GM10248 (cell line): ENCODE data around the gene LRRTM4.
"Not testable (repeated sequence)": the region's sequence is repeated elsewhere in the genome, so short reads cannot be mapped to it uniquely, and the experiment has no call there.

Experiments
- CTCF ChIA-PET: fragments of 300-600 bp; sonication (Branson Sonifier 250); formaldehyde crosslinking; extraction: SDS; loops from one replicate; lab custom pipeline; 2021; ENCODE audit warnings: antibody characterized with exemption; lab: Yijun Ruan, JAX
- POLR2A ChIA-PET: fragments of 350-650 bp; sonication (Branson Sonifier 250); formaldehyde crosslinking; extraction: SDS; loops from one replicate; lab custom pipeline; 2020; ENCODE audit warnings: antibody characterized with exemption; lab: Yijun Ruan, JAX
- DNase-seq: peaks from one replicate; pipeline ENCODE4 v3.0.0; 2012; ENCODE audit errors: extremely low spot score
- TF ChIP-seq, protein P1 (sequence below): IDR thresholded peaks from 2 replicates; pipeline ENCODE4 v1.5.1; 2012; ENCODE audit warnings: mild to moderate bottlenecking, low read depth; ENCODE audit errors: extremely low read depth, missing control alignments, control extremely low read depth

The LRRTM4 gene

DNA sequence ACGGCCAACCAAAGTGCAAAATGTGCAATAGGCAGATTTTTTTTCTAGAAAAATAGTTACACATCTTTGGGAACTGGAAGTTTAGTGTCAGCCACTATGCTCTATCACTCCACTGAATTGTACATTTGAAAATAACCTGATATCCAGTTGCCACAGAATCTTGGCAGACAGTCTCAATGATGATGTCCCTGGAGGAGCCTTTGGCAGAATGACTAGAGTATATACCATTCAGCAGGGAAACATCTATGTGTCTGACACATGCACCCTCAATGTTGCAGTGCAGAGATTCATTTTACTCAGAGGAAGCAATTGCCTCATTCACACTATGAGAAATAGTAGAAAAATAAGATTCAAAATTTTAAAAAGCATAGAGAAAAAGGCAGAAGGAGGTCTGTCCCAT is 475.8 kb downstream of the LRRTM4 start:
- ChIA-PET CTCF (no interaction called here), POLR2A (no interaction called here)
- TF ChIP-seq, protein P1, sequence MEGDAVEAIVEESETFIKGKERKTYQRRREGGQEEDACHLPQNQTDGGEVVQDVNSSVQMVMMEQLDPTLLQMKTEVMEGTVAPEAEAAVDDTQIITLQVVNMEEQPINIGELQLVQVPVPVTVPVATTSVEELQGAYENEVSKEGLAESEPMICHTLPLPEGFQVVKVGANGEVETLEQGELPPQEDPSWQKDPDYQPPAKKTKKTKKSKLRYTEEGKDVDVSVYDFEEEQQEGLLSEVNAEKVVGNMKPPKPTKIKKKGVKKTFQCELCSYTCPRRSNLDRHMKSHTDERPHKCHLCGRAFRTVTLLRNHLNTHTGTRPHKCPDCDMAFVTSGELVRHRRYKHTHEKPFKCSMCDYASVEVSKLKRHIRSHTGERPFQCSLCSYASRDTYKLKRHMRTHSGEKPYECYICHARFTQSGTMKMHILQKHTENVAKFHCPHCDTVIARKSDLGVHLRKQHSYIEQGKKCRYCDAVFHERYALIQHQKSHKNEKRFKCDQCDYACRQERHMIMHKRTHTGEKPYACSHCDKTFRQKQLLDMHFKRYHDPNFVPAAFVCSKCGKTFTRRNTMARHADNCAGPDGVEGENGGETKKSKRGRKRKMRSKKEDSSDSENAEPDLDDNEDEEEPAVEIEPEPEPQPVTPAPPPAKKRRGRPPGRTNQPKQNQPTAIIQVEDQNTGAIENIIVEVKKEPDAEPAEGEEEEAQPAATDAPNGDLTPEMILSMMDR, result no peak
- DNase-seq, result no peak

DNA sequence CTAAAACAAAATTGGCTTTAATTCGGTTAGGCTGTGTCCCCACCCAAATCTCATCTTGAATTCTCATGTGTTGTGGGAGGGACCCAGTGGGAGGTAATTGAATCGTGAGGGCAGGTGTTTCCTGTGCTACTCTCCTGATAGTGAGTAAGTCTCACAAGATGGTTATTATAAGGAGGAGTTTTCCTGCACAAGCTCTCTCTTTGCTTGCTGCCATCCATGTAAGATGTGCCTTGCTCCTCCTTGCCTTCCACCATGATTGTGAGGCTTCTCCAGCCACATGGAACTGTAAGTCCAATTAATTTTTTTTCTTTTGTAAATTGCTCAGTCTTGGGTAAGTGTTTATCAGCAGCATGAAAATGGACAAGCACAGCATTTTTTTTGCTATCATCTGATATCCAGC is 476.7 kb downstream of the LRRTM4 start:
- DNase-seq, POLR2A ChIA-PET, CTCF ChIA-PET: not testable (repeated sequence)

DNA sequence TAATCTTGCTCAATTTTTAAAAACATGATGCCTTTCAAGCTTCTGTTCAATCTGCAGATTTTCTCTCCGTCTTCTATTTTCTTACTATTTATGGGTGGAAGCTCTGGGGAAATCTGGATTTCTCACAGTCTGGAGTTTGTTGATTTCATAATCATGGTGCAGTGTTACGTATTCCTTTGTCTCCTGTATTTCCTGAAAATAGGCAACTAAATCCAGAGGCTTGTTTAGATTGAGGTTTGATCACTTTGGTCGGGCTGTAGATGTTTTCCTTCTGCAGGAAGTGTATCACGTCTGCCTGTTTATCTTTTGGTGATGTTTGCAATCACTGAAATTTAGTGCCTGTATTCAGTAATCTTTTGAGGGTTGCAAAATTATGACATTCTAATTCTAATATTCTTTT is 487.7 kb downstream of the LRRTM4 start:
- ChIA-PET CTCF (no interaction called here), POLR2A (no interaction called here)
- DNase-seq, result no peak
- TF ChIP-seq, protein P1, result no peak

DNA sequence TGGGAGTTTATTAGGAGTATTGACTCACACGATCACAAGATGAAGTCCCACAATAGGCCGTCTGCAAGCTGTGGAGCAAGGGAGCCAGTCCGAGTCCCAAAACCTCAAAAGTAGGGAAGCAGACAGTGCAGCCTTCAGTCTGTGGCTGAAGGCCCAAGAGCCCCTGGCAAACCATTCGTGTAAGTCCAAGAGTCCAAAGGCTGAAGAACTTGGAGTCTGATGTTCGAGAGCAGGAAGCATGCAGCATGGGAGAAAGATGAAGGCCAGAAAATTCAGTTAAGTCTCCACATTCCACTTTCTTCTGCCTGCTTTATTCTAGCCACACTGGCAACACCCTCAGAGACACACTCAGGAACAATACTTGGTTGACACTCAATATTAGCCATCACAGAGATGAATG is 492.9 kb downstream of the LRRTM4 start:
- DNase-seq, CTCF ChIA-PET, POLR2A ChIA-PET: not testable (repeated sequence)

- DNase-seq, result no peak
- TF ChIP-seq, protein P1, result no peak
- POLR2A ChIA-PET, result no interaction called here
- CTCF ChIA-PET, result no interaction called here
These were observed 494.1 kb downstream of the LRRTM4 start for GRCh38 chr2:77028032-77028600.

GRCh38 chr2:77025714-77026113 is 496.5 kb downstream of the LRRTM4 start:
- POLR2A ChIA-PET, result no interaction called here
- CTCF ChIA-PET, result interaction anchor here (1.2 kb wide), 1 partner anchor 22 kb away, joined by 3 read pairs; no protein-coding TSS in a partner anchor

DNA sequence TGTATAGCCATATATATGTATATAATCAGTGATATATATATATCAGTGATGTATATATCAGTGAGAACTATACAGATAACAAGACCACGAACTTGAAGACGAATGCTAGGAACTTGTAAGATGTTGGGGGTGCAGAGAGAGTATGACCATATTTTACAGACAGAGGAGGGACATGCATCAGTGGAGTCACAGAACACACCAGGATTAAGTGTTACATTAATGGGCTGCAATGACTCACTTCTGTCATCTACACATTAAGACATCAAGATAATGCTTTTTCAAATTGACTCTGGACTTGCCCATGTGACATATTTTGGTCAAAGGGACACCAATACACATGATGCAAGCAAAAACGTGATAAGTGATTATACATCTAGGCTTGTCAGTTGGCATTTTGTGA is 501.0 kb downstream of the LRRTM4 start:
- TF ChIP-seq, protein P1, result no peak
- ChIA-PET CTCF (no interaction called here), POLR2A (no interaction called here)
- DNase-seq, result no peak

More at GRCh38 chr2:77025714-77026113, 496.5 kb downstream of the LRRTM4 start:
- TF ChIP-seq, protein P1, result no peak
- no peak for DNase-seq

GRCh38 chr2:77018219-77018618 is 504.0 kb downstream of the LRRTM4 start:
- DNase-seq, result no peak
- TF ChIP-seq, protein P1, result no peak
- POLR2A ChIA-PET, result no interaction called here
- CTCF ChIA-PET, result interaction anchor here (1.3 kb wide), 1 partner anchor 88 kb away, joined by 3 read pairs; no protein-coding TSS in a partner anchor
